HEK293 (cell line): ENCODE data around the gene FGD5.

ENCODE experiments used
- CTCF ChIA-PET: fragments of 350-600 bp; formaldehyde crosslinking; extraction: SDS; loops from one replicate; lab custom pipeline; 2021; ENCODE audit warnings: antibody characterized with exemption; lab: Yijun Ruan, JAX
- POLR2A ChIA-PET: fragments of 300-600 bp; formaldehyde crosslinking; extraction: SDS; loops from one replicate; lab custom pipeline; 2020; ENCODE audit warnings: antibody characterized with exemption, inconsistent platforms; lab: Yijun Ruan, JAX
- H3K27ac ChIP-seq: fragments of 200-500 bp; sonication (Bioruptor generic); 2 replicates; pipeline ENCODE4 v1.5.1; 2014; ENCODE audit warnings: low read depth, low read length, control low read depth, inconsistent platforms; ENCODE audit errors: extremely low read depth
- H3K36me3 ChIP-seq, 2 experiments: fragments of 200-500 bp in 1 of 2; sonication (Bioruptor generic) in 1 of 2; 1 replicate in 1 of 2; 2 replicates in 1 of 2; pipeline ENCODE4 v1.5.1; 2014 to 2017; ENCODE audit warnings: inconsistent platforms in 2 of 2, low read length in 2 of 2; ENCODE audit not compliant: control insufficient read depth in 2 of 2, insufficient read depth in 1 of 2
- H3K4me1 ChIP-seq: fragments of 200-500 bp; sonication (Bioruptor generic); 2 replicates; pipeline ENCODE4 v1.5.1; 2014; ENCODE audit warnings: mild to moderate bottlenecking, low read length, inconsistent platforms; ENCODE audit not compliant: control insufficient read depth, insufficient read depth
- H3K4me3 ChIP-seq: 2 replicates; pipeline ENCODE4 v1.5.1; 2011; ENCODE audit warnings: low read depth, mild to moderate bottlenecking, control low read depth, low read length, moderate library complexity
- H3K9me3 ChIP-seq: fragments of 200-500 bp; sonication (Bioruptor generic); 2 replicates; pipeline ENCODE4 v1.5.1; 2014; ENCODE audit warnings: low read depth, low read length, inconsistent platforms; ENCODE audit not compliant: control insufficient read depth, insufficient read depth
- BCL6B ChIP-seq: fragments of 450-650 bp; formaldehyde crosslinking; IDR thresholded peaks from 2 replicates; pipeline ENCODE4 v1.5.1; 2017; ENCODE audit warnings: missing biosample characterization, missing genetic modification characterization
- KLF17 ChIP-seq: fragments of 450-650 bp; formaldehyde crosslinking; IDR thresholded peaks from 2 replicates; pipeline ENCODE4 v1.5.1; 2016; ENCODE audit warnings: missing biosample characterization, missing genetic modification characterization
- PRDM2 ChIP-seq: fragments of 450-650 bp; formaldehyde crosslinking; IDR thresholded peaks from 2 replicates; pipeline ENCODE4 v1.5.1; 2016; ENCODE audit warnings: missing biosample characterization, missing genetic modification characterization, borderline replicate concordance
- SP2 ChIP-seq: fragments of 450-650 bp; formaldehyde crosslinking; IDR thresholded peaks from 2 replicates; pipeline ENCODE4 v1.5.1; 2016; ENCODE audit warnings: missing biosample characterization, missing genetic modification characterization
- ZBTB17 ChIP-seq: fragments of 450-650 bp; formaldehyde crosslinking; IDR thresholded peaks from 2 replicates; pipeline ENCODE4 v1.5.1; 2016; ENCODE audit warnings: missing biosample characterization, missing genetic modification characterization
- ZNF341 ChIP-seq: fragments of 450-650 bp; formaldehyde crosslinking; IDR thresholded peaks from 2 replicates; pipeline ENCODE4; 2016; ENCODE audit warnings: low read depth, missing biosample characterization, missing genetic modification characterization
- ZNF354C ChIP-seq: fragments of 450-650 bp; formaldehyde crosslinking; IDR thresholded peaks from 2 replicates; pipeline ENCODE4 v1.5.1; 2016; ENCODE audit warnings: missing biosample characterization, missing genetic modification characterization, low read depth, borderline replicate concordance
- ZNF366 ChIP-seq: fragments of 450-650 bp; formaldehyde crosslinking; conservative IDR thresholded peaks from 2 replicates; pipeline ENCODE4 v1.5.1; 2016; ENCODE audit warnings: missing biosample characterization, missing genetic modification characterization
- ZNF404 ChIP-seq: fragments of 450-650 bp; formaldehyde crosslinking; IDR thresholded peaks from 2 replicates; pipeline ENCODE4 v1.5.1; 2017; ENCODE audit warnings: missing biosample characterization, missing genetic modification characterization
- ZNF433 ChIP-seq: fragments of 450-650 bp; formaldehyde crosslinking; IDR thresholded peaks from 2 replicates; pipeline ENCODE4 v1.5.1; 2016; ENCODE audit warnings: missing biosample characterization, missing genetic modification characterization, low read depth
- ZNF449 ChIP-seq: fragments of 450-650 bp; formaldehyde crosslinking; IDR thresholded peaks from 2 replicates; pipeline ENCODE4 v1.5.1; 2017; ENCODE audit warnings: missing biosample characterization, mild to moderate bottlenecking, missing genetic modification characterization, moderate library complexity
- ZNF704 ChIP-seq: fragments of 450-650 bp; formaldehyde crosslinking; IDR thresholded peaks from 2 replicates; pipeline ENCODE4 v1.5.1; 2016; ENCODE audit warnings: missing biosample characterization, missing genetic modification characterization
- ZNF776 ChIP-seq: fragments of 450-650 bp; formaldehyde crosslinking; IDR thresholded peaks from 2 replicates; pipeline ENCODE4 v1.5.0; 2017; ENCODE audit warnings: missing biosample characterization, missing genetic modification characterization, borderline replicate concordance
- ZSCAN16 ChIP-seq: fragments of 450-650 bp; formaldehyde crosslinking; IDR thresholded peaks from 2 replicates; pipeline ENCODE4 v1.5.1; 2016; ENCODE audit warnings: missing biosample characterization, missing genetic modification characterization

The FGD5 gene

GRCh38 chr3:14857506-14857905 is 38.7 kb downstream of the FGD5 start (continued):
- no peak for TF ChIP-seq KLF17
- TF ChIP-seq ZNF776 (tag by site-specific recombination), result no peak

GRCh38 chr3:14858105-14858504 is 39.3 kb downstream of the FGD5 start:
- no peak overlapping the region for H3K27ac ChIP-seq
- peak; percentile 69 for TF ChIP-seq ZBTB17
- TF ChIP-seq ZNF366, result peak; percentile 76
- no peak for TF ChIP-seq SP2 (tag by site-specific recombination)
- H3K9me3 ChIP-seq, result no peaks in the 10 kb centered on the region
- CTCF ChIA-PET, result interaction anchor here (0.6 kb wide), 1 partner anchor 68 kb away, joined by 3 read pairs; no protein-coding TSS in a partner anchor
- H3K4me3 ChIP-seq, result no peak overlapping the region
- H3K36me3 ChIP-seq, result no peaks in the 10 kb centered on the region
- POLR2A ChIA-PET, result no interaction called here
- H3K4me1 ChIP-seq, result no peaks in the 10 kb centered on the region

- CTCF ChIA-PET, result no interaction called here
- POLR2A ChIA-PET, result no interaction called here
- Histone ChIP-seq H3K27ac (no peak overlapping the region), H3K4me1 (no peaks in the 10 kb centered on the region), H3K36me3 (no peaks in the 10 kb centered on the region), H3K9me3 (no peaks in the 10 kb centered on the region), H3K4me3 (no peak overlapping the region)
- no peak for TF ChIP-seq PRDM2 (tag by site-specific recombination)
- no peak for TF ChIP-seq ZNF354C (tag by site-specific recombination)
Observed at GRCh38 chr3:14859880-14860279, 41.1 kb downstream of the FGD5 start.

- ChIA-PET POLR2A (no interaction called here), CTCF (no interaction called here)
- Histone ChIP-seq H3K36me3 (no peaks in the 10 kb centered on the region), H3K27ac (no peak overlapping the region), H3K4me1 (no peaks in the 10 kb centered on the region), H3K9me3 (no peaks in the 10 kb centered on the region), H3K4me3 (no peak overlapping the region)
- peak; percentile 66; the same call in 1 of the 2 replicates for TF ChIP-seq ZSCAN16 (tag by site-specific recombination)
- TF ChIP-seq ZNF704, result no peak
- no peak for TF ChIP-seq ZNF449
- TF ChIP-seq BCL6B (tag by site-specific recombination), result no peak
- no peak for TF ChIP-seq ZNF404 (tag by site-specific recombination)
- no peak for TF ChIP-seq ZNF433
- TF ChIP-seq ZNF341, result peak; percentile 43
Observed at GRCh38 chr3:14861031-14861430, 42.3 kb downstream of the FGD5 start.
